ENCODE results near the gene VCPKMT.

The VCPKMT gene

DNA sequence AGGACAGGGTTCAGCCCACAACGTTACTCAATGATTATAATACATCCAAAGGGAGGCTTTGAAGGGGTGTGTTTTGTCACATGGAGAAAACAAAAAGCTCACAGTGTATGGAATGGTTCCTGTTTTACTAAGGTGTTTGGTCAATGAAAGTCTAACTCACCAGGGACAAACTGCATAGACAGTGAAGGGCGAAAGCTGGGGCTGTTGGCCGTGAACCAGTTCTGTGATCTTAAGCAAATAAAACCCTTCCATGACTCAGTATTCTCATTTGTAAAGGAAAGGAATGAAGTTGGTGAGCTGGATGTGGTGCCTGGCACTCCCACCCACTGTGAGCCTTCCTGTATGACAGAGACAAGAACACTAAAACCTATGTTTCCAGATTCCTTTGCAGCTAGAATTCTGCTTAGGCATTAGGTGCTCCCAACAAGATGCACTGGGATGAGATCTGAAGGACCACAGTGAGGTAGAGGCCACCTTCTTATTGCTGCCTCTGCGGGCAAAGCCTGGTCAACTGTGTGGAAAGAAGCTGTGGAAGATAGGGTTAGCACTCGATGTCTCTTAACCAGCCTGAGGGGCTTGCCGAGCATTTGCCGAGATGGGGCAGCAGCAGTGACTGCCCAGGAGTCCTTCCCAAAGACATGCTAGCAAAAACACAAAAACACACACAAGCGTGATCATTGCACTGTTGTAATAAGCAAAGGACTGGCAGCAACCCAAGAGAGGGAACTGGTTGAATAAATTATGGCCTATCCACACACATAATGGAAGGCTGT, 48.5 kb downstream of the VCPKMT start:
- DNase-seq (ENCODE audit: low spot score): no peak

DNA sequence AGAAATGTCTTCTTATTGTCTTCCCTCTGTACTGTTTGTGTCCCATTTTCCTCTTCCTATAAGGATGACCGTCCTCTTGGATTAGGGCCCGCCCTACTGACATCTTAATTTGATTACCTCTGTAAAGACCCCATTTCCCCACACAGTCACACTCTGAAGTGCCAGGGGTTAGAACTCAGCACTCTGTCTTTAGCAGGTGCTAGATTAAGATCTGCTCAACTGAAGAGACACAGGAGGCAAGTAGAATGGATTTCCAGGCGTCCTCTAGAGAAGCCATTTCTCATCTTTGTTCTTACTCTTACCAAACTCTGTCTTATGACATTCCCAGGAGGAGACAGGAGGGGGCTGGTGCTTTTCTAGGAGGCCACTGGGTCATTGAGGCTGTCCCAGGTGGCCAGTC, 50.8 kb downstream of the VCPKMT start:
- DNase-seq (ENCODE audit: low spot score): no peak

DNA sequence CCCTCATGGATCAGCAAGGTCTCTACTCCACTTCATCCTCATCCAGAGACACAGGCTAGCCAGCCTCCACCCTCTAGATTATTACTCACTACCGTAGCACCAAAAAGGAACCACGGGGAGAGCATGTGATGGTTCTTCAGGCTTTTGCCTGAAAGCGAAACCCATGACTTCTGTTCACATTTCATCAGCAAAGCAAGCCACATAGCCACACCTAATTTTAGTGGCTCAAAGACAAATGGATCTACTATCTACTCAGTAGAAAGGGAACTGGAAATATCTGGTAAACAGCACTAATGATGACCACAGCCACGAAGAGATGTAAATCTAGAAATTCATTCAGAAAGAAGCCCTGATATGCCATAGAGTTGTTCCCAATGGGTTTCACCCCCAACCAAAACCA, 51.4 kb downstream of the VCPKMT start:
- no peak for DNase-seq (ENCODE audit: low spot score)

DNA sequence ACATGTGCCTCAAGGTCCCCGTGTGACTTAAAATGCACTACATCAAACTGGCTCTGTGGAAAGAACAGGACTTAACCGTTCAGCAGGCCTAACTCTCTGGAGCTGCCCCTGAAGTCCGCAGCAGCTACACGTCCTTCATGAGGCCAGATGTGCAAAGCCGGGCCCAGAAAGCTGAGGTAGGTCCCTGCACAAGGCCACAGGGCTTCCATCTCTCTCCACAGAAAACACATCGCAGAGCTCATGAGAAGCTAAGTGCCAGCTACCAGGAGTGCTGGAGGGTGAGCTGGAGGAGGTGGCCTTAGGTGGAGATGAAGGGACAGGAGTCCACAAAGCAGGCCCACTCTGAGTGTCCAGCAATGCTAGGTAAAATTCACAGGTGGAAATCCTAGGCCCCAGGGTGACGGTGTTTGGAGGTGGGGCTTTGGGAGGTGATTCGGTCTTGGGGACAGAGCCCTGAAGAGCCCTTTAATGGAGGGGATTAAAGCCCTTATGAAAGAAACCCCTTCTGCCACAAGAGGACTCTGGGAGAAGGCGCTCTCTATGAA, 52.4 kb downstream of the VCPKMT start:
- DNase-seq (ENCODE audit: low spot score): no peak

DNA sequence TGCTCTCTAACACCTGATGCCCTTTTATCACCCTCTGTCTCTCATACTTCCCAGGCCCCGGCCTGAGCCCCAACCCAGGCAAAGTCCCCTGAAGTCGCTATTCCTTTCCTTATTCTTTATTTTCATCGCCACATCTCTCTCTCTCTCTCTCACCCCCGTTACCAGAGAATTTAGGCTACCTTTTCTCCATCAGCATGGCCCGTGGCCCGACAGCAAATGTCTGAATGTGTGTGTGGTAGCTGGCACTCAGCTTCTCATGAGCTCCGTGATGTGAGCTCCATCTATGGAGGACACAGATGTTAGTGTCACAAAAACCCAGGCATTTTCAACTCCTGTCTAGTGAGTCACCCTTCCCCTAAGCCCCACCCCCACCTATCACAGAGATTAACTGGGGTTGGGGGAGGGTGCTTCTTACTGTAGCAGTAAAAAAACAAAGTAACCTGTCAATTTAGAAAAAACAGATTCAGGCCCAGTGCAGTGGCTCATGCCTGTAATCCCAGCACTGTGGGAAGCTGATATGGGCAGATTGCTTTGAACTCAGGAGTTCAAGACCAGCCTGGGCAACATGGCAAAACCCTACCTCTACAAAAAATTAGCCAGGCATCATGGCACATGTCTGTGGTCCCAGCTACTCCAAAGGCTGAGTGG, 53.8 kb downstream of the VCPKMT start:
- DNase-seq (ENCODE audit: low spot score): no peak

DNA sequence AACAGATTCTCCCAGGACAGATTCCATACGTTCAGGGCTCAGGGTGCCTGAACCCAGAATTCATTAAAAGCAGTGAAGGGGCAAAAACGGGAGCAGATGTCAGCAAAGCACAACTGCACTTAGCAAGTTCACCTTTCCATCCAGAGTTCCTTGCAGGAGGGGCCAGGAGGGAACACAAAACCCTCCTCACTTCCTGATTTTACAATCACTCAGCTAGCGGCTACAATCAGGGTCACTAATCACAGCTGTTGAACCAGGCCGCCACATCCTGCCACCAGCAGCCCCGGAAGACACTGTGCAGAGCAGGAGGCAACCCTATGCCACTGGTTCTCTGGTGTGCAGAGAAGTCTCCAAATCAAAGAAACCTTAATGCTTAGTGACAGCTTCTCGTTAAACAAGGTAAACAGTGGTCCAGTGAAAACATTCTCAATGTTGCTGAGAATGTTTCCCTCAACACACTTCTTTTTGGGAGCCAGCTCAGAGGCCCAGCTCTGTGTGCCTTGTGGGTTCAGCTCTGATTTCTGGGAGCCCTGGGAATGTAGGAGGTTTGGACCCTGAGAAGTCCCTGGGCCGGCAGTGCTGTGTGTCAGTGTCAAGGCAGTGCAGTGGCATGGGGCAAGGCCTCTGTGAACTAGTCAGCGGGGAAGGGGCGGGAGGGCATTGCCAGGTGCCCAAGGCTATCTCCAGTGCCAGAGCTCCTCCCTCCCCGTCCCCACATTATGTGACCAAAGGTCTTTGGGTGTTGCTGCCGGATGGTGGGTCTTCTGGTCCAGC, 54.5 kb downstream of the VCPKMT start:
- DNase-seq (ENCODE audit: low spot score): no peak

DNA sequence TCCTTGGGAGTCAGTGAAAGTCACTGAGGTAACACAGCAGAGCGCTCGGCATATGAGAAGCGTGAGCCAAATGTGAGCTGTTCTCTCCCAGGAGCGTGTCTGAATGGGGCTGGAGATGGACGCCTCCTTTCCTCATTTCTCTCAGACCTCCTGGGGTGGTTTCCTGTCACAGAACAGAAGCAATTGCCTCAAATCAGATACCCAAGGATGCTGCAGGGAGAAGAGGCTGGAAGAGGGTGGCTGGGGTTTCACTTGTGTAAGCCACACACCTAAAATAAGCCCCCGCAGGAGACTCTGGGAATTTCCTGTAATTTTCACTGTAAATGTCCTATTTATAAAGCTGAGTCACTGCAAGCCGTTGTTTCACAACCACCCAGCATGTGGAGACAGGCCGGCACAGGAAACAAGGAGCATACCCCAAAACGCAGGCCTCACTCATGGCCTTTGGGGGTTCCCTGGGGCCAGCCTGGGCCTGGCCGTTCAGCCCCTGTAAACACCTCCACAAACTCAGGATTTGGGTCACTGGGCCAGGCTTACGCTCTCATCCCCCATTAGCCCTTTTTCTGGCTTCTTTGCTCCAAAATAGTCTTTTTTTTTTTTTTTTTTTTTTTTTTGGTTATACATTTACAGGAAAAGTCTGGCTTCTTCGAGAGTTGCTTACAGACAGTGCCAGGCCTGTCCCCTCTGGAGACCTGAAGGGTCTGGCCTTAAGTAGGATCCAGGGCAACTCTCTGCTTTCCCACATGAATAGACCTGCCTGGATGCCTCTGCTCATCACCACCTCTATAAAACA, 55.3 kb downstream of the VCPKMT start:
- peak; percentile 20 for DNase-seq (ENCODE audit: low spot score)

DNA sequence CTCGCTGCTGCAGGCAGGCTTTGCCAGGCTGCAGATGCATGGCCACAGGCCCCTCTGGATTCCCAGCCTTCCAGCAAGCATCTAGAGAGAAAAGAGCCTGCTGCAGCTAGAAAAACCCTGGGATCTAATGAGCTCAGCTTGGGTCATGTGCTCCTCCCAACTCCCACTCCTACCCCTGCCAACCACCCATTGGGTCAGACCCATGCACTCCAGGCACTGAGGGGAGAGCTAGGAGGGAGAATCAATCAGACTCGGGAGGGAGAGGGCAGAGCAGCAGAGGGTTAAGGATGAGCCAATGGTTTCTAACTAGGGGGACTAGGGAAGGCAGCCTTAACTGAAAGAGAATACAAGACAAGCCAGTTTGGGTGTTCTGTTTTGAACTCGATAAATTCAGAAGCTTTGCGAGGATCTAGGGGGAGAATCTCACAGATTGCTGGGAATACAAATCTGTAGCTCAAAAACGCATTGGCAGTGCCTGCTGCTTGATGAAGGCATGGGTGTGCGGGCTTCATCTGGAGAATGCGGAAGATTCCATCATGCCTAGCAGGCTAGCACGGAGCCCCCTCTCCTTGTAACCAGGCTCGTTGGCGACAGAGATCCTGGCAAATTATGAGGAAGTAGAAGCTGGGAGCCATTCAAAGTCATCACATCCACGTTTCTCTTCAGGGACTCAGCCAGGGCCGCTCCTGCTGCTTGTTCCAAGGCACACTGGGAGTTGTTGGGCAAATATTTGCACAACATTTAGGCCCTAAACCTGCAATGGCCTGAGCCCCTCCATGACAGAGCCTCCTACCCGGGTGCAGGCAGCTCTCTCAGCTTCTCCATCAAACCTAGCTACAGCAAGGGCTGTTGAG, 56.4 kb downstream of the VCPKMT start:
- DNase-seq (ENCODE audit: low spot score): no peak
